PC-9 (cell line): Measurements from ENCODE around the gene ADARB2.

Experiments used
- EZH2 ChIP-seq: fragments of 200-600 bp; sonication (generic); IDR thresholded peaks from 2 replicates; pipeline ENCODE4 v1.8.0; 2017; ENCODE audit warnings: antibody characterized with exemption, low read depth
- TF ChIP-seq, protein P1 (sequence below): fragments of 200-600 bp; sonication (generic); conservative IDR thresholded peaks from 2 replicates; pipeline ENCODE4 v1.6.1; 2017; ENCODE audit warnings: mixed run types, antibody characterized with exemption, mild to moderate bottlenecking, moderate library complexity

DNA sequence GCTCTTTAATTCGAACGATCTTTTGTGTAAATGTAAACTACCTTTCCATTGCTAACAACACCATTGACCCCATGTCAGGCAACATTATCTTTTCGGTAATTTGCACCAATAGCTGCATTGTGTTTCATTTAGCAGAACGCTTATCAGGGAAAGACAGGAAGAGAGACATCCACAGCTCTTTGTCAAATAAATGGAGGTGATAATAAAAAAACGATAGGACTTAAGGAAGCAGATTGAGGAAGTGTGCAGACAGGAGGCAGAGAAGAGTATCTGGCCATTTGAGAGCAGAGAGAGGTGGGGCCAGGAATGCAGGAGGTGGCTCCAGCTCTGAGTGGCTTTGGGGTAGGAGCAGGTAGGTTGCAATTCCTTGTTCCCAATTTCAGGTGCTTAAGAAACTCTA lies 37.5 kb upstream of the ADARB2 start:
- TF ChIP-seq, protein P1, sequence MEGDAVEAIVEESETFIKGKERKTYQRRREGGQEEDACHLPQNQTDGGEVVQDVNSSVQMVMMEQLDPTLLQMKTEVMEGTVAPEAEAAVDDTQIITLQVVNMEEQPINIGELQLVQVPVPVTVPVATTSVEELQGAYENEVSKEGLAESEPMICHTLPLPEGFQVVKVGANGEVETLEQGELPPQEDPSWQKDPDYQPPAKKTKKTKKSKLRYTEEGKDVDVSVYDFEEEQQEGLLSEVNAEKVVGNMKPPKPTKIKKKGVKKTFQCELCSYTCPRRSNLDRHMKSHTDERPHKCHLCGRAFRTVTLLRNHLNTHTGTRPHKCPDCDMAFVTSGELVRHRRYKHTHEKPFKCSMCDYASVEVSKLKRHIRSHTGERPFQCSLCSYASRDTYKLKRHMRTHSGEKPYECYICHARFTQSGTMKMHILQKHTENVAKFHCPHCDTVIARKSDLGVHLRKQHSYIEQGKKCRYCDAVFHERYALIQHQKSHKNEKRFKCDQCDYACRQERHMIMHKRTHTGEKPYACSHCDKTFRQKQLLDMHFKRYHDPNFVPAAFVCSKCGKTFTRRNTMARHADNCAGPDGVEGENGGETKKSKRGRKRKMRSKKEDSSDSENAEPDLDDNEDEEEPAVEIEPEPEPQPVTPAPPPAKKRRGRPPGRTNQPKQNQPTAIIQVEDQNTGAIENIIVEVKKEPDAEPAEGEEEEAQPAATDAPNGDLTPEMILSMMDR, result no peak
- no peak for TF ChIP-seq EZH2
